Endodermal cell (in vitro differentiated cells): ENCODE data around the gene RHOA. TPM values are rescaled to one million over a fixed set of nuclear protein-coding genes. Genes with fewer than 3 reads are reported as not detected.

Experiments
- DNase-seq: peaks from one replicate; pipeline ENCODE4 v3.0.0-alpha.2; 2017
- H3K27ac ChIP-seq: 2 replicates; pipeline ENCODE4 v1.5.1; 2013; ENCODE audit warnings: mild to moderate bottlenecking, low read depth, low read length, moderate library complexity
- H3K27me3 ChIP-seq: 2 replicates; pipeline ENCODE4 v1.6.1; 2013; ENCODE audit warnings: mild to moderate bottlenecking, low read length, moderate library complexity; ENCODE audit not compliant: insufficient read depth, control insufficient read depth, poor library complexity, severe bottlenecking
- H3K36me3 ChIP-seq: 2 replicates; pipeline ENCODE4 v1.7.0; 2013; ENCODE audit warnings: mild to moderate bottlenecking, low read length, moderate library complexity; ENCODE audit not compliant: control insufficient read depth, insufficient read depth
- H3K4me1 ChIP-seq: one replicate; pipeline ENCODE4 v1.7.0; 2013; ENCODE audit warnings: low read length; ENCODE audit not compliant: control insufficient read depth, insufficient read depth
- H3K4me3 ChIP-seq: 2 replicates; pipeline ENCODE4 v1.5.1; 2013; ENCODE audit warnings: mild to moderate bottlenecking, low read length, moderate library complexity
- H3K9ac ChIP-seq: 2 replicates; pipeline ENCODE4 v1.6.1; 2013; ENCODE audit warnings: mild to moderate bottlenecking, low read length, moderate library complexity; ENCODE audit not compliant: poor library complexity, severe bottlenecking; ENCODE audit errors: extremely low read depth
- H3K9me3 ChIP-seq: 2 replicates; pipeline ENCODE4 v1.6.1; 2013; ENCODE audit warnings: mild to moderate bottlenecking, low read length, moderate library complexity; ENCODE audit not compliant: control insufficient read depth
- H3K27ac Mint-ChIP-seq: 2 replicates; pipeline ENCODE4 v1.8.0; 2020; ENCODE audit warnings: mixed read lengths
- H3K27me3 Mint-ChIP-seq: 2 replicates; pipeline ENCODE4 v1.8.0; 2021; ENCODE audit warnings: mild to moderate bottlenecking, mixed read lengths; ENCODE audit not compliant: insufficient read depth
- H3K36me3 Mint-ChIP-seq: 2 replicates; pipeline ENCODE4 v1.8.0; 2020; ENCODE audit warnings: low read depth, mixed read lengths
- H3K4me1 Mint-ChIP-seq: 2 replicates; pipeline ENCODE4 v1.8.0; 2020; ENCODE audit warnings: mixed read lengths
- H3K4me3 Mint-ChIP-seq: 2 replicates; pipeline ENCODE4 v1.8.0; 2020; ENCODE audit warnings: mild to moderate bottlenecking, moderate library complexity, mixed read lengths
- H3K9me3 Mint-ChIP-seq: 2 replicates; pipeline ENCODE4 v1.8.0; 2020; ENCODE audit warnings: mild to moderate bottlenecking, mixed read lengths
- CTCF ChIP-seq: fragments of 200-600 bp; sonication (generic); conservative IDR thresholded peaks from 2 replicates; pipeline ENCODE4 v1.5.0; 2021; ENCODE audit warnings: antibody characterized with exemption, mild to moderate bottlenecking
- WGBS, 2 experiments: methylation state at CpG; one replicate each; pipeline versions ENCODE4 v1.1.5 to v1.1.7; 2013; ENCODE audit warnings: missing lambda C conversion rate in 2 of 2, mixed read lengths in 1 of 2; ENCODE audit not compliant: insufficient coverage in 1 of 2, insufficient read length in 1 of 2; 5-methylcytosine and 5-hydroxymethylcytosine counted together
- total RNA-seq, 2 donors: library from RNA; stranded (reverse); fragmentation: NEBNext Ultra II Directional in 1 of 2; extraction: Animal tissue kit (Norgen Biotek cat#: 25700) in 1 of 2; gene quantifications; 2 replicates in 1 of 2; 3 replicates in 1 of 2; pipeline ENCODE4 v1.2.1, GENCODE V29; 2021

Gene RHOA
- total RNA-seq, 2 donors from 2014 or later, result 359 to 371 TPM

GRCh38 chr3:49343163-49343562, 68.6 kb downstream of the RHOA start:
- TF ChIP-seq CTCF, result no peak
- Histone ChIP-seq H3K27ac (no peak overlapping the region), H3K4me3 (no peak overlapping the region), H3K4me1 (no peaks in the 10 kb centered on the region), H3K27me3 (no peaks in the 10 kb centered on the region), H3K9ac (no peak overlapping the region), H3K9me3 (no peaks in the 10 kb centered on the region), H3K36me3 (no peaks in the 10 kb centered on the region)
- Mint-ChIP-seq H3K27ac (no peak overlapping the region), H3K4me3 (no peak overlapping the region), H3K4me1 (peaks cover 14% of the 10 kb centered on the region), H3K27me3 (no peaks in the 10 kb centered on the region), H3K36me3 (peaks cover under 1% of the 10 kb centered on the region), H3K9me3 (no peaks in the 10 kb centered on the region)
- DNase-seq, result no peak
- 90 to 97% methylated on average over 3 of the region's 3 CpGs for WGBS, 2 experiments

- H3K27me3 Mint-ChIP-seq, result no peaks in the 10 kb centered on the region
- H3K4me1 Mint-ChIP-seq, result peaks cover 14% of the 10 kb centered on the region
- DNase-seq, result no peak
- no peak overlapping the region for H3K27ac Mint-ChIP-seq
- Histone ChIP-seq H3K4me3 (no peak overlapping the region), H3K9me3 (no peaks in the 10 kb centered on the region), H3K9ac (no peak overlapping the region), H3K27me3 (no peaks in the 10 kb centered on the region), H3K4me1 (no peaks in the 10 kb centered on the region), H3K27ac (no peak overlapping the region), H3K36me3 (peaks cover 4% of the 10 kb centered on the region)
- whole genome bisulfite sequencing, 2 experiments, result 96 to 100% methylated on average over 2 to 6 of the region's 6 CpGs
- no peaks in the 10 kb centered on the region for H3K9me3 Mint-ChIP-seq
- peaks cover 4% of the 10 kb centered on the region for H3K36me3 Mint-ChIP-seq
- no peak for TF ChIP-seq CTCF
- no peak overlapping the region for H3K4me3 Mint-ChIP-seq
Observed at GRCh38 chr3:49341996-49342395, 69.8 kb downstream of the RHOA start.

GRCh38 chr3:49339941-49340800, 71.6 kb downstream of the RHOA start, which contains the start of gene USP4:
Gene USP4, minus strand, starts transcription at chr3:49340053. Its CDS starts 29 bp downstream, at chr3:49340024.
- WGBS, 2 experiments, result 3 to 6% methylated on average over 22 to 70 of the region's 70 CpGs
- Histone ChIP-seq H3K9me3 (no peaks in the 10 kb centered on the region), H3K27me3 (no peaks in the 10 kb centered on the region), H3K36me3 (peaks cover 11% of the 10 kb centered on the region), H3K4me3 (peak within 1 kb of the TSS; percentile 79), H3K9ac (peak within 1 kb of the TSS; percentile 70), H3K27ac (peak within 1 kb of the TSS; percentile 85), H3K4me1 (no peaks in the 10 kb centered on the region)
- Mint-ChIP-seq H3K4me3 (peak within 1 kb of the TSS; percentile 90), H3K27ac (peak within 1 kb of the TSS; percentile 82), H3K9me3 (no peaks in the 10 kb centered on the region), H3K4me1 (peaks cover 14% of the 10 kb centered on the region), H3K27me3 (no peaks in the 10 kb centered on the region), H3K36me3 (peaks cover 8% of the 10 kb centered on the region)
- DNase-seq, result peak; percentile 91
- peak; percentile 63 for TF ChIP-seq CTCF
